ENCODE data around the gene STPG3. TPM values are rescaled to one million over a fixed set of nuclear protein-coding genes. Genes with fewer than 3 reads are reported as not detected.
A peak's percentile ranks its signal among the peaks of the same experiment; 100 is the strongest.

Gene STPG3
- total RNA-seq, 6 experiments from 2014 or later: not detected

GRCh38 chr9:137227054-137227852 lies 23.8 kb upstream of the STPG3 start, which contains the start of gene RNF224:
Gene RNF224 (plus strand): TSS chr9:137227502. CDS start chr9:137228336, 834 bp downstream.
- no peak within 1 kb of the TSS for H3K27ac Mint-ChIP-seq
- peak; percentile 65 for DNase-seq
- peaks cover 7% of the 10 kb centered on the region for H3K4me1 Mint-ChIP-seq (ENCODE audit: low read depth)
- H3K27me3 Mint-ChIP-seq (ENCODE audit: insufficient read depth): no peaks in the 10 kb centered on the region; the same call in 1 of the 2 replicates
- H3K4me3 Mint-ChIP-seq: no peak within 1 kb of the TSS
- TF ChIP-seq CTCF (IDR thresholded peaks at IDR 0.05): peak; percentile 92
- H3K9me3 Mint-ChIP-seq: no peaks in the 10 kb centered on the region
- no peaks in the 10 kb centered on the region for H3K36me3 Mint-ChIP-seq (ENCODE audit: low read depth)

GRCh38 chr9:137227853-137228505 lies 23.1 kb upstream of the STPG3 start:
- no peak for TF ChIP-seq CTCF (IDR thresholded peaks at IDR 0.05)
- H3K27me3 Mint-ChIP-seq (ENCODE audit: insufficient read depth): no peaks in the 10 kb centered on the region; the same call in 1 of the 2 replicates
- no peaks in the 10 kb centered on the region for H3K36me3 Mint-ChIP-seq (ENCODE audit: low read depth)
- DNase-seq: no peak
- no peaks in the 10 kb centered on the region for H3K9me3 Mint-ChIP-seq
- H3K4me3 Mint-ChIP-seq: no peak overlapping the region
- H3K27ac Mint-ChIP-seq: no peak overlapping the region
- peaks cover 7% of the 10 kb centered on the region for H3K4me1 Mint-ChIP-seq (ENCODE audit: low read depth)

GRCh38 chr9:137228506-137228967 lies 22.5 kb upstream of the STPG3 start:
- Mint-ChIP-seq H3K9me3 (no peaks in the 10 kb centered on the region), H3K4me3 (no peak overlapping the region), H3K27me3 (ENCODE audit: insufficient read depth) (no peaks in the 10 kb centered on the region), H3K36me3 (ENCODE audit: low read depth) (no peaks in the 10 kb centered on the region), H3K4me1 (ENCODE audit: low read depth) (peaks cover 7% of the 10 kb centered on the region), H3K27ac (no peak overlapping the region)
- TF ChIP-seq CTCF (IDR thresholded peaks at IDR 0.05): no peak
- no peak for DNase-seq

- Mint-ChIP-seq H3K36me3 (ENCODE audit: low read depth) (no peaks in the 10 kb centered on the region), H3K27ac (no peak overlapping the region), H3K4me1 (ENCODE audit: low read depth) (peaks cover 7% of the 10 kb centered on the region), H3K9me3 (no peaks in the 10 kb centered on the region), H3K4me3 (no peak overlapping the region), H3K27me3 (ENCODE audit: insufficient read depth) (no peaks in the 10 kb centered on the region)
- TF ChIP-seq CTCF (IDR thresholded peaks at IDR 0.05): no peak
- DNase-seq: no peak
Measured at GRCh38 chr9:137228968-137229896, 21.9 kb upstream of the STPG3 start.
